HepG2 (cell line): ENCODE results near the gene STK32A. TPM values are rescaled to one million over a fixed set of nuclear protein-coding genes. Genes with fewer than 3 reads are reported as not detected.

ENCODE experiments used
- ATAC-seq: fragments of 200-7000 bp; cut with Tn5 transposase; 3 replicates; pipeline ENCODE4 v1.9.1; 2020; ENCODE audit warnings: mild to moderate bottlenecking, moderate library complexity
- BruUV-seq: library from RNA; stranded (reverse); fragments of 400-500 nt; replicated peaks from 2 replicates; lab custom pipeline; 2021; lab: Mats Ljungman, UMichigan
- CTCF ChIA-PET: fragments of 300-600 bp; formaldehyde crosslinking; extraction: SDS; loops from one replicate; lab custom pipeline; 2021; ENCODE audit warnings: low total read pairs, inconsistent platforms, low intra/inter-chr PET ratio; lab: Yijun Ruan, JAX
- POLR2A ChIA-PET: fragments of 350-600 bp; sonication (Branson Sonifier 250); formaldehyde crosslinking; loops from one replicate; lab custom pipeline; 2020; ENCODE audit warnings: antibody characterized with exemption, inconsistent platforms; lab: Yijun Ruan, JAX
- DNase-seq: peaks from one replicate; pipeline ENCODE4 v3.0.0-alpha.2; 2015; ENCODE audit warnings: low spot score
- FAIRE-seq: peaks from 3 replicates; lab custom pipeline; 2011; peaks lifted over from hg19 to GRCh38; lab: Jason Lieb, UNC
- H2AFZ ChIP-seq: one replicate; pipeline ENCODE4 v1.6.1; 2011; ENCODE audit warnings: low read length, inconsistent platforms
- H3K27ac ChIP-seq: fragments of 300-600 bp; 3 replicates; pipeline ENCODE4 v1.8.0; 2011; ENCODE audit warnings: mixed run types, mild to moderate bottlenecking, mixed read lengths, low read length, inconsistent platforms; ENCODE audit not compliant: insufficient read depth; ENCODE audit errors: extremely low read length
- H3K27me3 ChIP-seq, 2 experiments: fragments of 200-600 bp in 1 of 2; 2 replicates in 1 of 2; 3 replicates in 1 of 2; pipeline versions ENCODE4 v1.6.0 to v1.8.0; 2011; ENCODE audit warnings: low read length in 2 of 2, mild to moderate bottlenecking in 2 of 2, moderate library complexity in 2 of 2, inconsistent platforms in 1 of 2; ENCODE audit not compliant: insufficient read depth in 2 of 2, control insufficient read depth in 1 of 2
- H3K36me3 ChIP-seq, 2 experiments: fragments of 200-600 bp in 1 of 2; replicated peaks in 1 of 2; 2 replicates in 1 of 2; 3 replicates in 1 of 2; pipeline versions ENCODE4 v1.5.1 to v1.8.0; 2011; ENCODE audit warnings: low read length in 2 of 2, inconsistent platforms in 1 of 2; ENCODE audit not compliant: insufficient read depth in 2 of 2, control insufficient read depth in 1 of 2
- H3K4me1 ChIP-seq: 2 replicates; pipeline ENCODE4 v1.5.1; 2012; ENCODE audit warnings: low read length, inconsistent platforms; ENCODE audit not compliant: insufficient read depth
- H3K4me2 ChIP-seq: 2 replicates; pipeline ENCODE4 v1.6.0; 2011; ENCODE audit warnings: low read depth, low read length, inconsistent platforms
- H3K4me3 ChIP-seq, 3 experiments: fragments of 200-600 bp in 1 of 3; sonication (generic), shearing (Covaris generic) in 1 of 3; replicated peaks in 1 of 3; 2 replicates each; pipeline ENCODE4 v1.5.1; 2011 to 2016; ENCODE audit warnings: low read length in 3 of 3, inconsistent platforms in 2 of 3, low read depth in 2 of 3, mild to moderate bottlenecking in 2 of 3, control low read depth in 1 of 3, mixed read lengths in 1 of 3; ENCODE audit not compliant: insufficient read depth in 1 of 3
- H3K79me2 ChIP-seq: one replicate; pipeline ENCODE4 v1.6.1; 2011; ENCODE audit warnings: low read length, inconsistent platforms; ENCODE audit not compliant: insufficient read depth
- H3K9ac ChIP-seq: 2 replicates; pipeline ENCODE4 v1.6.0; 2011; ENCODE audit warnings: mild to moderate bottlenecking, low read depth, low read length, inconsistent platforms; ENCODE audit not compliant: insufficient read depth
- H3K9me3 ChIP-seq: 2 replicates; pipeline ENCODE4 v1.5.1; 2012; ENCODE audit warnings: mild to moderate bottlenecking, low read length
- H4K20me1 ChIP-seq: 2 replicates; pipeline ENCODE4 v1.6.0; 2011; ENCODE audit warnings: inconsistent platforms, mild to moderate bottlenecking, low read length, moderate library complexity; ENCODE audit not compliant: insufficient read depth
- AGO2 ChIP-seq: fragments of 200-400 bp; formaldehyde crosslinking; optimal IDR thresholded peaks from 2 replicates; pipeline ENCODE3; 2017; ENCODE audit warnings: mild to moderate bottlenecking, low read depth, low read length, moderate library complexity
- RAD51 ChIP-seq: fragments of 450-650 bp; IDR thresholded peaks from 2 replicates; pipeline ENCODE4 v1.6.1; 2016; ENCODE audit warnings: borderline replicate concordance
- RBM22 ChIP-seq: fragments of 200-400 bp; formaldehyde crosslinking; optimal IDR thresholded peaks from 2 replicates; pipeline ENCODE3; 2017; ENCODE audit warnings: mild to moderate bottlenecking, low read length, moderate library complexity
- SIN3A ChIP-seq: IDR thresholded peaks from 2 replicates; pipeline ENCODE4 v1.6.1; 2011; ENCODE audit warnings: low read depth, mild to moderate bottlenecking, control low read depth, low read length, borderline replicate concordance
- SMARCC2 ChIP-seq: fragments of 450-650 bp; IDR thresholded peaks from 2 replicates; pipeline ENCODE4 v1.6.1; 2017; ENCODE audit warnings: antibody characterized with exemption, mild to moderate bottlenecking
- SRSF9 ChIP-seq: fragments of 200-400 bp; formaldehyde crosslinking; IDR thresholded peaks from 2 replicates; pipeline ENCODE4 v1.6.1; 2018; ENCODE audit warnings: borderline replicate concordance, mild to moderate bottlenecking, low read depth, low read length; ENCODE audit not compliant: insufficient read depth, poor library complexity, severe bottlenecking
- ZNF331 ChIP-seq: sonication (generic); formaldehyde crosslinking; IDR thresholded peaks from 2 replicates; pipeline ENCODE4 v1.4.0; 2020; ENCODE audit warnings: missing genetic modification reagents
- ZNF557 ChIP-seq: sonication (generic); formaldehyde crosslinking; IDR thresholded peaks from 2 replicates; pipeline ENCODE4 v1.4.0; 2020; ENCODE audit warnings: missing genetic modification reagents
- WGBS: methylation state at CpG from one replicate; pipeline ENCODE4 v1.1.6; 2017; ENCODE audit warnings: low lambda C conversion rate; 5-methylcytosine and 5-hydroxymethylcytosine counted together
- in situ Hi-C: cut with HindIII; loops from 2 replicates; pipeline ENCODE4 v1.10.0; 2017; ENCODE audit warnings: low pct_unique_long_range_greater_than_20kb; ENCODE audit not compliant: extremely low pct_ligation_motif_present
- intact Hi-C: fragments of 100-400 bp; cut with micrococcal nuclease; formaldehyde crosslinking; loops from one replicate; pipeline ENCODE4 v1.10.0; 2022; ENCODE audit not compliant: unreplicated experiment
- polyA plus RNA-seq, 8 experiments: library from polyadenylated mRNA; depleted of rRNA in 3 of 8; stranded (reverse) in 7 of 8; unstranded in 1 of 8; fragments of >200 nt; fragmentation: Illumina TruSeq in 4 of 8; extraction: Trizol in 4 of 8; gene quantifications; 2 replicates each; pipeline versions ENCODE4 v1.2.1 to v1.2.3, GENCODE V29; 2011 to 2016; ENCODE audit warnings: low read depth in 4 of 8, missing spikeins in 1 of 8, mixed read lengths in 1 of 8; ENCODE audit not compliant: insufficient read depth in 1 of 8
- total RNA-seq, 5 experiments: library from RNA; depleted of rRNA; stranded (reverse); fragments of >200 nt; fragmentation: Illumina TruSeq; extraction: Trizol; gene quantifications; 2 replicates each; pipeline ENCODE4 v1.2.3, GENCODE V29; 2016; ENCODE audit warnings: low read depth in 1 of 5
- TF ChIP-seq, protein P1 (sequence below): sonication (generic); formaldehyde crosslinking; IDR thresholded peaks from 2 replicates; pipeline ENCODE4 v1.8.0; 2022; ENCODE audit warnings: mild to moderate bottlenecking, missing genetic modification reagents; ENCODE audit not compliant: insufficient replicate concordance
- TF ChIP-seq, protein P2 (sequence below): sonication (generic); formaldehyde crosslinking; IDR thresholded peaks from 2 replicates; pipeline ENCODE4 v1.8.1; 2023; ENCODE audit warnings: missing genetic modification reagents, mild to moderate bottlenecking, borderline replicate concordance
- TF ChIP-seq, protein P3 (sequence below): sonication (generic); formaldehyde crosslinking; IDR thresholded peaks from 2 replicates; pipeline ENCODE4 v1.4.0; 2020; ENCODE audit warnings: missing genetic modification reagents
- TF ChIP-seq, protein P4 (sequence below): sonication (generic); formaldehyde crosslinking; IDR thresholded peaks from 2 replicates; pipeline ENCODE4 v1.4.0; 2020; ENCODE audit warnings: missing genetic modification reagents
- TF ChIP-seq, protein P5 (sequence below): sonication (generic); formaldehyde crosslinking; IDR thresholded peaks from 2 replicates; pipeline ENCODE4 v1.9.0; 2022; ENCODE audit warnings: low read depth, missing genetic modification reagents
- TF ChIP-seq, protein P6 (sequence below): sonication (generic); formaldehyde crosslinking; IDR thresholded peaks from 2 replicates; pipeline ENCODE4 v1.8.0; 2022; ENCODE audit warnings: missing genetic modification reagents, low read depth, mild to moderate bottlenecking, borderline replicate concordance
- TF ChIP-seq, protein P7 (sequence below): sonication (generic); formaldehyde crosslinking; IDR thresholded peaks from 2 replicates; pipeline ENCODE4 v1.4.0; 2020; ENCODE audit warnings: missing genetic modification reagents

Gene STK32A
- total and polyA plus RNA-seq, 2 of the 13 experiments (the other 11 are each of a cell fraction or from before 2014, with no cell fraction given): not detected

DNA sequence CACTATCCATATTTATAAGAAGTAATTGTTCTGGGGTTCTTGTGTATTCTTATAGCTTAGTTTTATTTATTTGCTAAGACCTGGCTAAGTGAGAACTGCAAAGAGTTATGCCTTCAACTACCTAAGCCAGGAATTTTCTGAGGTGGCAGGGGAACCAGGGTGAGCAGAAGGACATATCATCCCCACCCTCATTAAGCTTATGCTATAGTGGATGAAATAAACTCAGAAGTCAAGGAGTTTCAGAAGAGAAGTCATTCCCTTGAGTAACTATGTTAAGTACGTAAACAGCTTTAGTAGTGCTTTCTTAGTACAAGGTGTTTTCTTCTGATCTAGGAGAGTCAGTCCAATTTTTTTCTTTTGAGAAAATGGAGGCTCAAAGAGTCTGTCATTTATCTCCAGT is 41.7 kb downstream of the STK32A start:
- H3K36me3 ChIP-seq: no peaks in the 10 kb centered on the region
- H2AFZ ChIP-seq: no peak overlapping the region
- CTCF ChIA-PET: no interaction called here
- BruUV-seq: no TSS peak
- ATAC-seq: no peak
- H3K4me3 ChIP-seq: no peak overlapping the region
- no peaks in the 10 kb centered on the region for H3K79me2 ChIP-seq
- H3K4me2 ChIP-seq: no peak overlapping the region
- H3K9ac ChIP-seq: no peak overlapping the region
- no peaks in the 10 kb centered on the region for H3K9me3 ChIP-seq
- H3K27ac ChIP-seq: no peak overlapping the region
- POLR2A ChIA-PET: no interaction called here
- in situ Hi-C loops: no loop called here
- no peaks in the 10 kb centered on the region for H3K27me3 ChIP-seq
- 19% methylated on average over 1 of the region's 1 CpG for WGBS
- H3K4me1 ChIP-seq: no peaks in the 10 kb centered on the region
- no peak for DNase-seq
- intact Hi-C loops: no loop called here
- H4K20me1 ChIP-seq: no peaks in the 10 kb centered on the region
- FAIRE-seq: no peak
- TF ChIP-seq RAD51: no peak
- TF ChIP-seq, protein P1, sequence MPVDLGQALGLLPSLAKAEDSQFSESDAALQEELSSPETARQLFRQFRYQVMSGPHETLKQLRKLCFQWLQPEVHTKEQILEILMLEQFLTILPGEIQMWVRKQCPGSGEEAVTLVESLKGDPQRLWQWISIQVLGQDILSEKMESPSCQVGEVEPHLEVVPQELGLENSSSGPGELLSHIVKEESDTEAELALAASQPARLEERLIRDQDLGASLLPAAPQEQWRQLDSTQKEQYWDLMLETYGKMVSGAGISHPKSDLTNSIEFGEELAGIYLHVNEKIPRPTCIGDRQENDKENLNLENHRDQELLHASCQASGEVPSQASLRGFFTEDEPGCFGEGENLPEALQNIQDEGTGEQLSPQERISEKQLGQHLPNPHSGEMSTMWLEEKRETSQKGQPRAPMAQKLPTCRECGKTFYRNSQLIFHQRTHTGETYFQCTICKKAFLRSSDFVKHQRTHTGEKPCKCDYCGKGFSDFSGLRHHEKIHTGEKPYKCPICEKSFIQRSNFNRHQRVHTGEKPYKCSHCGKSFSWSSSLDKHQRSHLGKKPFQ (CRISPR knock-in tag): no peak
- TF ChIP-seq SIN3A: no peak
- no peak for TF ChIP-seq ZNF557
- TF ChIP-seq, protein P2, sequence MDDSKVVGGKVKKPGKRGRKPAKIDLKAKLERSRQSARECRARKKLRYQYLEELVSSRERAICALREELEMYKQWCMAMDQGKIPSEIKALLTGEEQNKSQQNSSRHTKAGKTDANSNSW: no peak
- no peak for TF ChIP-seq ZNF331 (CRISPR knock-in tag)
- TF ChIP-seq, protein P3, sequence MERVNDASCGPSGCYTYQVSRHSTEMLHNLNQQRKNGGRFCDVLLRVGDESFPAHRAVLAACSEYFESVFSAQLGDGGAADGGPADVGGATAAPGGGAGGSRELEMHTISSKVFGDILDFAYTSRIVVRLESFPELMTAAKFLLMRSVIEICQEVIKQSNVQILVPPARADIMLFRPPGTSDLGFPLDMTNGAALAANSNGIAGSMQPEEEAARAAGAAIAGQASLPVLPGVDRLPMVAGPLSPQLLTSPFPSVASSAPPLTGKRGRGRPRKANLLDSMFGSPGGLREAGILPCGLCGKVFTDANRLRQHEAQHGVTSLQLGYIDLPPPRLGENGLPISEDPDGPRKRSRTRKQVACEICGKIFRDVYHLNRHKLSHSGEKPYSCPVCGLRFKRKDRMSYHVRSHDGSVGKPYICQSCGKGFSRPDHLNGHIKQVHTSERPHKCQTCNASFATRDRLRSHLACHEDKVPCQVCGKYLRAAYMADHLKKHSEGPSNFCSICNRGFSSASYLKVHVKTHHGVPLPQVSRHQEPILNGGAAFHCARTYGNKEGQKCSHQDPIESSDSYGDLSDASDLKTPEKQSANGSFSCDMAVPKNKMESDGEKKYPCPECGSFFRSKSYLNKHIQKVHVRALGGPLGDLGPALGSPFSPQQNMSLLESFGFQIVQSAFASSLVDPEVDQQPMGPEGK: no peak
- TF ChIP-seq, protein P4, sequence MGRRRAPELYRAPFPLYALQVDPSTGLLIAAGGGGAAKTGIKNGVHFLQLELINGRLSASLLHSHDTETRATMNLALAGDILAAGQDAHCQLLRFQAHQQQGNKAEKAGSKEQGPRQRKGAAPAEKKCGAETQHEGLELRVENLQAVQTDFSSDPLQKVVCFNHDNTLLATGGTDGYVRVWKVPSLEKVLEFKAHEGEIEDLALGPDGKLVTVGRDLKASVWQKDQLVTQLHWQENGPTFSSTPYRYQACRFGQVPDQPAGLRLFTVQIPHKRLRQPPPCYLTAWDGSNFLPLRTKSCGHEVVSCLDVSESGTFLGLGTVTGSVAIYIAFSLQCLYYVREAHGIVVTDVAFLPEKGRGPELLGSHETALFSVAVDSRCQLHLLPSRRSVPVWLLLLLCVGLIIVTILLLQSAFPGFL: no peak
- TF ChIP-seq, protein P5, sequence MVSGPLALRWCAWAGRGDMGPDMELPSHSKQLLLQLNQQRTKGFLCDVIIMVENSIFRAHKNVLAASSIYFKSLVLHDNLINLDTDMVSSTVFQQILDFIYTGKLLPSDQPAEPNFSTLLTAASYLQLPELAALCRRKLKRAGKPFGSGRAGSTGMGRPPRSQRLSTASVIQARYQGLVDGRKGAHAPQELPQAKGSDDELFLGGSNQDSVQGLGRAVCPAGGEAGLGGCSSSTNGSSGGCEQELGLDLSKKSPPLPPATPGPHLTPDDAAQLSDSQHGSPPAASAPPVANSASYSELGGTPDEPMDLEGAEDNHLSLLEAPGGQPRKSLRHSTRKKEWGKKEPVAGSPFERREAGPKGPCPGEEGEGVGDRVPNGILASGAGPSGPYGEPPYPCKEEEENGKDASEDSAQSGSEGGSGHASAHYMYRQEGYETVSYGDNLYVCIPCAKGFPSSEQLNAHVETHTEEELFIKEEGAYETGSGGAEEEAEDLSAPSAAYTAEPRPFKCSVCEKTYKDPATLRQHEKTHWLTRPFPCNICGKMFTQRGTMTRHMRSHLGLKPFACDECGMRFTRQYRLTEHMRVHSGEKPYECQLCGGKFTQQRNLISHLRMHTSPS (CRISPR knock-in tag): no peak
- TF ChIP-seq AGO2: no peak
- TF ChIP-seq RBM22: no peak
- TF ChIP-seq, protein P6, sequence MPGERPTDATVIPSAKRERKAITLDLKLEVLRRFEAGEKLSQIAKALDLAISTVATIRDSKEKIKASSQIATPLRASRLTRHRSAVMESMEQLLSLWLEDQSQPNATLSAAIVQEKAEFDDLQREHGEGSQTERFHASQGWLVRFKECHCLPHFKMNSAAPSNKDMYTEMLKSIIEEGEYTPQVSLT (CRISPR knock-in tag): no peak
- no peak for TF ChIP-seq SRSF9
- no peak for TF ChIP-seq SMARCC2
- TF ChIP-seq, protein P7, sequence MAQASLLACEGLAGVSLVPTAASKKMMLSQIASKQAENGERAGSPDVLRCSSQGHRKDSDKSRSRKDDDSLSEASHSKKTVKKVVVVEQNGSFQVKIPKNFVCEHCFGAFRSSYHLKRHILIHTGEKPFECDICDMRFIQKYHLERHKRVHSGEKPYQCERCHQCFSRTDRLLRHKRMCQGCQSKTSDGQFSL: no peak
